HG03097 (cell line): ENCODE data around the gene DNAJA1.
"Not testable (repeated sequence)": the region's sequence is repeated elsewhere in the genome, so short reads cannot be mapped to it uniquely, and the experiment has no call there.

Experiments used
- ATAC-seq: cut with Tn5 transposase; IDR thresholded peaks from one replicate; pipeline ENCODE4 v1.9.1; 2021; ENCODE audit not compliant: unreplicated experiment, low FRiP score

The DNAJA1 gene

DNA sequence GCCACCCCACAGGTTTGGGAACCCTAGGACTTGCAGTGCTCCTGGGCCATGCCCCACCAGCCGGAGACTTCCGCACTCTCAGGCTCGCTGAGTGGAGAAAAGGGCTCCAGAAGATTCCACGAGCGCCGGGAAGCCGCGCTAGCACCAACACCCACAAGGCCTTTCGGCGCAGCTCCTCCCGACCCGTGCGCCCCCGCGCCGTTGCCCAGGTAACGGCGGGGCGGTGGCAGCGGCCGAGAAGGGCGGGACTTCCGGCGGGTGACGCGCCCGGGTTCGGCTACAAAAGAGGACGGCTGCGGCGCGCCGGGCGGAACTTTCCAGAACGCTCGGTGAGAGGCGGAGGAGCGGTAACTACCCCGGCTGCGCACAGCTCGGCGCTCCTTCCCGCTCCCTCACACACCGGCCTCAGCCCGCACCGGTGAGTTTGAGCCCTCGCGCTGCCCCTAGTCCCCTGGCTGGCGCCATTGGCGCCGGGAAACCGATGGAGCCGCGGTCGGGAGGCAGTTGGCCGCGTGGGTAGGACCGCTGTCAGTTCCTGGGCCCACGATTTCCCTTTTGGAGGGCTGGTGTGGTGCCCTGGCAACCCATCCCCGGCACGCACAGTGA is at the start of gene DNAJA1:
DNAJA1 (plus strand) TSS at position 308 of the 606 bp plus-strand sequence. CDS start 1,212 bp downstream, outside the sequence.
- ATAC-seq = peak; percentile 94

- ATAC-seq = no peak
These were observed 47.0 kb upstream of the DNAJA1 start for GRCh38 chr9:32978051-32978450.

- ATAC-seq = no peak
These were observed 38.1 kb upstream of the DNAJA1 start for GRCh38 chr9:32986971-32987370.

- ATAC-seq = no peak
These were observed 35.4 kb upstream of the DNAJA1 start for GRCh38 chr9:32989660-32990059.

- ATAC-seq = no peak
These were observed 33.0 kb upstream of the DNAJA1 start for GRCh38 chr9:32991897-32992594.

DNA sequence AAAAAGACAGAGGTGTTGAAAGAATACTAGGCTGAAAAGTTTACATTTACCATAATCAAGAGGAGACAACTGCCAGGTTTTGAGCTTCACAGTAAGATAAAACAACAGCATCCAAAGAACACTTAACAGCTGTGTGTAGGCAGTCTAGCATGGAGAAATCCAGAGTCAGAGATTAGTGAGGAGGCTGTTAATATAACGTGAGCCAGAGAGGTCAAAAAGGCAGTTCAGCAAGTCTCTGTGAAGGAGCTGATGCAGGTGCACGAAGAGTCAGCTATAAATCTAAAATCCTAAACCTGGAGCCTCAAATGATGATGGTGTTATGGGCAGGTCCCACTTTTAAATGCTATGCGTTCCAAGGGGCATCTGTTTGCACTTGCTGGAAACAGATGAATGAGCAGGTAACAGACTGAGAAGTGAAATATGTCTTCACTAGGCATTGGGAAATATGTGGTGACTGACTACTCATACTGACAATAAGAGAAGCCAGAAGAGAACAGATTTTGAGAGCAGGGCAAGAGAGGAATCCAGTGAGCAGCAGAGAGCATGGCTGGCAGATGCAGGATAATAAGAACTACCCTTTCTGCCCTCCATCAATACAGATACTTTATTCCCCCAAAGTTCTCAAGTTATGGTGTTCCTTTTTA is 32.4 kb upstream of the DNAJA1 start:
- no peak for ATAC-seq

- not testable (repeated sequence) for ATAC-seq
These were observed 24.4 kb upstream of the DNAJA1 start for GRCh38 chr9:33000682-33001055.

DNA sequence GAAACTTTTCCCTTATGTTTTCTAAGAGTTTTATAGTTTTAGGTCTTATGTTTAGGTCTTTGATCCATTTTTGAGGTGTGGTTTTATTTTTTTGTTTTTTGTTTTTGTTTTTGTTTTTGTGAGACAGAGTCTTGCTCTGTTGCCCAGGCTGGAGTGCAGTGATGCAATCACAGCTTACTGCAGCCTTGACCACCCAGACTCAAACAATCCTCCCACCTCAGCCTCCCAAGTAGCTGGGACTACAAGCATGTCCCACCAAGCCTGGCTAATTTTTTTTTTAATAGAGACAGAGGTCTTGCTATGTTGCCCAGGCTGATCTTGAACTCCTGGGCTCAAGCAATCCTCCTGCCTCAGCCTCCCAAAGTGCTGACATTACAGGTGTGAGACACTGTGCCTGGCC is 19.7 kb upstream of the DNAJA1 start:
- ATAC-seq = not testable (repeated sequence)

DNA sequence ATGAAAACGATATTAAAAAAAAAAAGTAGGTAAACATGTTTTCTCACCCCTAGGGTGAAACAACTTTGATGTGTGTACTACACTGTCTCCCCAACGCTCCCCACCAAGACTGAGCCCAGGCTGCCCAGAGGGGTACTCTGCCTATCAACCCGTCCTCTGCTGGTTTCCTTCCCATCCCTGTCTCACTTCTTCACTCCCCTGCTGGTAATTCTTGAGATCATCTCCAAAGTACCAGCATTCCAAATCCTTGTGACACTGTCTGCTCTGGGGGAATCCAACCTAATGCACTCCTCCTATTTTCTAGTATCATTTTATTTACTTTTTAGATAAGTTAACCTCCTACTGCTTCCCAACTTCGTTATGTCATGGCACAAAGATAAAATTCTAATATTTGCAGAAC is 17.3 kb upstream of the DNAJA1 start:
- no peak for ATAC-seq

DNA sequence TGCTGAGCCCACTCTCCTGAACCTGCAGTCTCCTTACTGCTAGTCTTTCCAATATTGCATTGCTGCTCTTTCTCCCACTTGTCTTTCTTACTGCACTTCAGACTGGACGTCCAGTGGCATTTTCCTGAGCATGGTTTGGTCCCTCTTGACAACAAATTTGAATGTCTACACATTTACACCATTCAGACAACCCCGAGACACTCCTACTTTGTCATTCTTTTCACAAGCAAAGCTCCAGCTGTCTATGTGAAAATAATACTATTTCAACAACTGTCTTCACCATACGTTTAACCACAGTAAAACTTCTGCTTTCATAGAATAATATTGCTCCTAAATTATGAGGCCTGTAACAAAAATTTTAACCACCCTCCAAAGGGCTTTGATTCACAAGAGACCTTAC is 13.2 kb upstream of the DNAJA1 start:
- no peak for ATAC-seq

GRCh38 chr9:33012328-33013069 is 12.6 kb upstream of the DNAJA1 start:
- no peak for ATAC-seq

- no peak for ATAC-seq
These were observed 11.0 kb upstream of the DNAJA1 start for GRCh38 chr9:33013962-33014664.

- ATAC-seq = no peak
These were observed 10.4 kb upstream of the DNAJA1 start for GRCh38 chr9:33014665-33015014.

GRCh38 chr9:33017283-33018041 is 7.6 kb upstream of the DNAJA1 start:
- ATAC-seq = no peak

- no peak for ATAC-seq
These were observed 5.3 kb upstream of the DNAJA1 start for GRCh38 chr9:33019797-33020196.

- ATAC-seq = no peak
These were observed 2.8 kb upstream of the DNAJA1 start for GRCh38 chr9:33022303-33022702.

DNA sequence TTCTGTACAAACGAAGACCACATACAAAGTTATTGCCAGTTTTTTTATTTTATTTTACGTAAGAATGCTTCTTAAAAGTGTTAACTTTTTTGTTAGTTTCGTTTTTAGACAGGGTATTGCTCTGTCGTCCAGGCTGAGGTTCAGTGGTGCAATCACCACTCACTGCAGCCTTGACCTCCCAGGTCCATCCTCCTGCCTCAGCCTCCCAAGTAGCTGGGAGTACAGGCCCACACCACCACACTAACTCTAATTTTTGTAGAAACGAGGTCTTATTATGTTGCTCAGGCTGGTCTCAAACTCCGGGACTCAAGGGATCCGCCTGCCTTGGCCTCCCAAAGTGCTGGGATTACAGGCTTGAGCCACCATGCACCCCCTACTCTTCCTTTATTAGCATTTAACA is 2.3 kb upstream of the DNAJA1 start:
- ATAC-seq = no peak

GRCh38 chr9:33023661-33024060 is 1.4 kb upstream of the DNAJA1 start:
- no peak for ATAC-seq

DNA sequence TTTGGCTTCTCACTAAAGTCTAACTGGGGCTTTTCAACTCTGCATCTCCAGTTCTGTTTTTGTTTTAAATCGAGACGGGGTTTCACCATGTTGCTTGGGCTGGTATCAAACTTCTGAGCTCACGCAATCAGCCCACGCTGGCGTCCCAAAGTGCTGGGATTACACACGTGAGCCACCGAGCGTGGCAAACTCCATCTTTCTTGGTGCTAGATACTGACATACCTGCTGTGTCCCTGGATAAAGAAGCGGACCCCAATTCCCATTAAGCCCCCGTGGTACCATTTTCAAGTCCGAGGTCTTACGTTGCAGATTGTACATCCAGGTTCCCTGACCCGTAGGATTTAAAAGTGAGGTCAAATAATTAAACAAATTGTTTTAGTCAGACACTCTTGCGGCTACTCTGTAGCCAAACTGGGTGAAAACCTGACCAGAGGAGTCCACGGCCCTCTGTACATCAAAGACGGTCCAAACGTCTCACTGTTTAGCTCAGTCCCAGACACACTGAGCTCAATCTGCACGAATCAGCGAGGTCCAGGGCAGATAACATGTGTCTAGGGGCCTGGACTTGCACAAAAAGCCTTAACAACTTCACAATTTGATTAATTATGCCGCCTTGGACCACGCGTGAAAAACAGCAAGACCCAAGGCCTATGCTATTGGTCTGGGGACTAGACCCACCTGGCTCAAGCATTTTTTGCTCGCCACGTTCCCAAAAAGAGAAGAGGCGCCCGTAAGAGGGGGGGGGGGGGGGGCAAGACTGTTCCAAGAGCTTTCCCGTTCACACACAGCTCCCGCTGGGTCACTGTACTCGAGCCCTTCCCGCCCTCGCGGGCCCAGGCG is 727 bp upstream of the DNAJA1 start:
- ATAC-seq = no peak
